ENCODE data around the gene KIF6. TPM values are rescaled to one million over a fixed set of nuclear protein-coding genes. Genes with fewer than 3 reads are reported as not detected.

KIF6 gene
- polyA plus RNA-seq, 1 donor (not counting 4 experiments of a cell fraction or from before 2014, with no cell fraction given), result 0.14 TPM

DNA sequence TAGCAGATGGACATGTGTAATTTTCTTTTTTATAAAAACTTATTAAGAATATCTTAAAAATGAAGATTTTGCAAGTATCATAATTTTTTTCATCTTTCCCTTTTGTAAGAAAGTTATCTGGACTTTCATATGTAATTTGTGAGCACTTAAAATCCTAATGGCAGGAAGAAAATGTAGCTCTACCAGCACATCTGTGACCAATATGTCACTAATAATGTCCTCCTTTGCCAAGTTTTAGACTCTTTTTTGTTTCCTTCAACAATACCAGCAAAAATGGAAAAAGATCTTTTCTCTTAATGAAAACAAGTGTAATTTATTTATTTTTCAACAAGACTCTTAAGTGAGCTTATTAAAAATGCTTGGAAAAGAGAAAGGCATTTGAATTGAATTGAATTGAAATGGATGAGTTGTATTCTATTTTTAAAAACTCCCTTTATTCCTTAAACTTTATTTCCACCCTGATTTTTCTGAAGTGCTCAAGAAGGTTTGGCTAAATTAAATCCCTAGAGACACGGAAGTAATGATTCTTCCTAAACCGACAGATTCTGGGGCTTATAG lies 110.7 kb downstream of the KIF6 start:
- H2AFZ ChIP-seq (ENCODE audit: control insufficient read depth, low read length), result no peak overlapping the region
- no peaks in the 10 kb centered on the region for H3K79me2 ChIP-seq (ENCODE audit: control insufficient read depth, insufficient read depth, low read length)
- no peaks in the 10 kb centered on the region for H3K4me1 ChIP-seq (ENCODE audit: control insufficient read depth, extremely low read depth, insufficient read depth, low read length)
- H4K20me1 ChIP-seq (ENCODE audit: control insufficient read depth, extremely low read depth, insufficient read depth, low read length), result no peaks in the 10 kb centered on the region
- H3K4me3 ChIP-seq (ENCODE audit: control insufficient read depth in 2 of 3, extremely low read depth in 1 of 3, insufficient read depth in 2 of 3, low read depth in 1 of 3, low read length in 3 of 3), result no peak overlapping the region
- H3K27ac ChIP-seq (ENCODE audit: control insufficient read depth, insufficient read depth, low read length), result no peak overlapping the region
- H3K9me1 ChIP-seq (ENCODE audit: control insufficient read depth, extremely low read depth, insufficient read depth, low read length), result no peaks in the 10 kb centered on the region
- dilution Hi-C loops (cut with MboI; ENCODE audit: extremely low pct_ligation_motif_present, low sequenced_read_pairs), result no loop called here
- no peaks in the 10 kb centered on the region for H3K9me3 ChIP-seq (ENCODE audit: control insufficient read depth, low read depth, low read length)
- H3K4me2 ChIP-seq (ENCODE audit: control insufficient read depth, extremely low read depth, insufficient read depth, low read depth, low read length), result no peak overlapping the region
- no peaks in the 10 kb centered on the region for H3K27me3 ChIP-seq (ENCODE audit: control insufficient read depth, extremely low read depth, insufficient read depth, low read length)
- no peak for DNase-seq (ENCODE audit: low read depth, low spot score)
- H3K36me3 ChIP-seq (ENCODE audit: control insufficient read depth in 2 of 2, extremely low read depth in 1 of 2, insufficient read depth in 2 of 2, low read length in 2 of 2), result no peaks in the 10 kb centered on the region
- no peak for TF ChIP-seq EZH2 (IDR thresholded peaks at IDR 0.05; ENCODE audit: low read length)
- TF ChIP-seq, protein P1, sequence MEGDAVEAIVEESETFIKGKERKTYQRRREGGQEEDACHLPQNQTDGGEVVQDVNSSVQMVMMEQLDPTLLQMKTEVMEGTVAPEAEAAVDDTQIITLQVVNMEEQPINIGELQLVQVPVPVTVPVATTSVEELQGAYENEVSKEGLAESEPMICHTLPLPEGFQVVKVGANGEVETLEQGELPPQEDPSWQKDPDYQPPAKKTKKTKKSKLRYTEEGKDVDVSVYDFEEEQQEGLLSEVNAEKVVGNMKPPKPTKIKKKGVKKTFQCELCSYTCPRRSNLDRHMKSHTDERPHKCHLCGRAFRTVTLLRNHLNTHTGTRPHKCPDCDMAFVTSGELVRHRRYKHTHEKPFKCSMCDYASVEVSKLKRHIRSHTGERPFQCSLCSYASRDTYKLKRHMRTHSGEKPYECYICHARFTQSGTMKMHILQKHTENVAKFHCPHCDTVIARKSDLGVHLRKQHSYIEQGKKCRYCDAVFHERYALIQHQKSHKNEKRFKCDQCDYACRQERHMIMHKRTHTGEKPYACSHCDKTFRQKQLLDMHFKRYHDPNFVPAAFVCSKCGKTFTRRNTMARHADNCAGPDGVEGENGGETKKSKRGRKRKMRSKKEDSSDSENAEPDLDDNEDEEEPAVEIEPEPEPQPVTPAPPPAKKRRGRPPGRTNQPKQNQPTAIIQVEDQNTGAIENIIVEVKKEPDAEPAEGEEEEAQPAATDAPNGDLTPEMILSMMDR (optimal IDR thresholded peaks at IDR 0.05 in 1 of 3, IDR thresholded peaks at IDR 0.05 in 1 of 3, conservative IDR thresholded peaks at IDR 0.05 in 1 of 3; ENCODE audit: extremely low read depth in 1 of 3, insufficient read depth in 2 of 3, low read length in 3 of 3), result no peak
- FAIRE-seq, result no peak
- no peak overlapping the region for H3K9ac ChIP-seq (ENCODE audit: control insufficient read depth, extremely low read depth, insufficient read depth, low read length)

DNA sequence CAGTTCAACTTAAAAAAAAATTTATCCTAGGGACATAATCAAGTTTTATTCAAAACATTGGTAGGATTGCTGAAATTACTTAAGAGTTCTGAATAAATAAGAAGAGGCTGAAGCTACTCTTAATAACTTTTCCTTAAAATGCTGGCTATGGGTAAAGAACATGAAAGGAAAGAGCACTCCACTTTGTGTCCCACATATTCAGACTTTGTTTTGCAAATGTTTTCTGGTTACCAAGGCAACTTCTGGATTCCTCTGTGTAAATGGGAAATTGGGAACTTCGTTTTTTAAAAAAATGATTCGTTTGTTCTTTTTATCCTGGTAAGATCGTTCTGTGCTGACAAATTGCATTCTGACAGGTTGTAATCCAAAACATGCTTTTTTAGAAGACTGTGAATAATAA lies 115.0 kb downstream of the KIF6 start:
- Histone ChIP-seq H3K4me2 (ENCODE audit: control insufficient read depth, extremely low read depth, insufficient read depth, low read depth, low read length) (no peak overlapping the region), H3K9me3 (ENCODE audit: control insufficient read depth, low read depth, low read length) (no peaks in the 10 kb centered on the region), H3K27ac (ENCODE audit: control insufficient read depth, insufficient read depth, low read length) (no peak overlapping the region), H3K9ac (ENCODE audit: control insufficient read depth, extremely low read depth, insufficient read depth, low read length) (no peak overlapping the region), H3K27me3 (ENCODE audit: control insufficient read depth, extremely low read depth, insufficient read depth, low read length) (no peaks in the 10 kb centered on the region), H3K36me3 (ENCODE audit: control insufficient read depth in 2 of 2, extremely low read depth in 1 of 2, insufficient read depth in 2 of 2, low read length in 2 of 2) (no peaks in the 10 kb centered on the region), H2AFZ (ENCODE audit: control insufficient read depth, low read length) (no peak overlapping the region), H3K79me2 (ENCODE audit: control insufficient read depth, insufficient read depth, low read length) (no peaks in the 10 kb centered on the region), H3K4me1 (ENCODE audit: control insufficient read depth, extremely low read depth, insufficient read depth, low read length) (no peaks in the 10 kb centered on the region), H4K20me1 (ENCODE audit: control insufficient read depth, extremely low read depth, insufficient read depth, low read length) (no peaks in the 10 kb centered on the region), H3K4me3 (ENCODE audit: control insufficient read depth in 2 of 3, extremely low read depth in 1 of 3, insufficient read depth in 2 of 3, low read depth in 1 of 3, low read length in 3 of 3) (no peak overlapping the region), H3K9me1 (ENCODE audit: control insufficient read depth, extremely low read depth, insufficient read depth, low read length) (no peaks in the 10 kb centered on the region)
- TF ChIP-seq, protein P1 (optimal IDR thresholded peaks at IDR 0.05 in 1 of 3, IDR thresholded peaks at IDR 0.05 in 1 of 3, conservative IDR thresholded peaks at IDR 0.05 in 1 of 3; ENCODE audit: extremely low read depth in 1 of 3, insufficient read depth in 2 of 3, low read length in 3 of 3), result no peak
- TF ChIP-seq EZH2 (IDR thresholded peaks at IDR 0.05; ENCODE audit: low read length), result no peak
- FAIRE-seq (no peak), DNase-seq (ENCODE audit: low read depth, low spot score) (no peak)
- dilution Hi-C loops (cut with MboI; ENCODE audit: extremely low pct_ligation_motif_present, low sequenced_read_pairs), result no loop called here
